AG09319 (cell line): ENCODE data around the gene CYP2R1.

Experiments used
- DNase-seq: peaks from one replicate; pipeline ENCODE4 v3.0.0-alpha.2; 2010; ENCODE audit warnings: low read depth; ENCODE audit errors: extremely low read depth
- CTCF ChIP-seq: IDR thresholded peaks from 2 replicates; pipeline ENCODE4 v1.5.1; 2011; ENCODE audit warnings: low read depth, mild to moderate bottlenecking, inconsistent platforms, low read length, moderate library complexity

Gene CYP2R1

GRCh38 chr11:14892036-14892556 lies at the start of gene CYP2R1:
CYP2R1 (minus strand) TSS chr11:14892231; CDS start chr11:14892205, 26 bp downstream.
- TF ChIP-seq CTCF = no peak
- DNase-seq = peak; percentile 93

GRCh38 chr11:14938936-14939335 lies 46.9 kb upstream of the CYP2R1 start:
- no peak for TF ChIP-seq CTCF
- no peak for DNase-seq

GRCh38 chr11:14934641-14935351 lies 42.8 kb upstream of the CYP2R1 start:
- TF ChIP-seq CTCF = no peak
- no peak for DNase-seq

GRCh38 chr11:14932447-14932846 lies 40.4 kb upstream of the CYP2R1 start:
- TF ChIP-seq CTCF = no peak
- DNase-seq = no peak

- DNase-seq = no peak
- no peak for TF ChIP-seq CTCF
Observed at GRCh38 chr11:14930369-14930768, 38.3 kb upstream of the CYP2R1 start.

GRCh38 chr11:14927146-14927545 lies 35.1 kb upstream of the CYP2R1 start:
- TF ChIP-seq CTCF = no peak
- no peak for DNase-seq

GRCh38 chr11:14924318-14924717 lies 32.3 kb upstream of the CYP2R1 start:
- no peak for DNase-seq
- TF ChIP-seq CTCF = no peak
